SKM-1 treated with dmso at 0.1 percent for 144 hours (cell line): ENCODE data around the gene GPR137C.
"Not testable (repeated sequence)": the region's sequence is repeated elsewhere in the genome, so short reads cannot be mapped to it uniquely, and the experiment has no call there.

Experiments
- DNase-seq: peaks from one replicate; lab custom pipeline; 2025; ENCODE audit not compliant: unreplicated experiment; lab: John Stamatoyannopoulos, UW

Gene GPR137C

GRCh38 chr14:52558688-52559087 is 6.1 kb downstream of the GPR137C start:
- no peak for DNase-seq

- DNase-seq = no peak
Measured at GRCh38 chr14:52563120-52563519, 10.5 kb downstream of the GPR137C start.

- DNase-seq = not testable (repeated sequence)
Measured at GRCh38 chr14:52568454-52568853, 15.8 kb downstream of the GPR137C start.

GRCh38 chr14:52575858-52576257 is 23.2 kb downstream of the GPR137C start:
- no peak for DNase-seq

GRCh38 chr14:52583544-52583943 is 30.9 kb downstream of the GPR137C start:
- no peak for DNase-seq

- DNase-seq = no peak
Measured at GRCh38 chr14:52589646-52590045, 37.0 kb downstream of the GPR137C start.

GRCh38 chr14:52590318-52590717 is 37.7 kb downstream of the GPR137C start:
- DNase-seq = no peak

- DNase-seq = no peak
Measured at GRCh38 chr14:52596320-52596719, 43.7 kb downstream of the GPR137C start.

- DNase-seq = no peak
Measured at GRCh38 chr14:52596861-52597260, 44.2 kb downstream of the GPR137C start.

GRCh38 chr14:52598568-52598967 is 45.9 kb downstream of the GPR137C start:
- DNase-seq = no peak

GRCh38 chr14:52599974-52600373 is 47.3 kb downstream of the GPR137C start:
- no peak for DNase-seq

- DNase-seq = no peak
Measured at GRCh38 chr14:52602131-52602530, 49.5 kb downstream of the GPR137C start.

- no peak for DNase-seq
Measured at GRCh38 chr14:52607061-52607460, 54.4 kb downstream of the GPR137C start.

- DNase-seq = no peak
Measured at GRCh38 chr14:52609445-52610044, 56.9 kb downstream of the GPR137C start.

- no peak for DNase-seq
Measured at GRCh38 chr14:52610187-52610586, 57.6 kb downstream of the GPR137C start.

- DNase-seq = no peak
Measured at GRCh38 chr14:52618602-52619001, 66.0 kb downstream of the GPR137C start.

- DNase-seq = no peak
Measured at GRCh38 chr14:52619687-52620086, 67.1 kb downstream of the GPR137C start.

- no peak for DNase-seq
Measured at GRCh38 chr14:52640137-52640536, 87.5 kb downstream of the GPR137C start.

GRCh38 chr14:52641745-52642144 is 89.1 kb downstream of the GPR137C start:
- DNase-seq = no peak

- DNase-seq = no peak
Measured at GRCh38 chr14:52649511-52649910, 96.9 kb downstream of the GPR137C start.

GRCh38 chr14:52650774-52651173 is 98.1 kb downstream of the GPR137C start:
- no peak for DNase-seq

- DNase-seq = no peak
Measured at GRCh38 chr14:52656905-52657304, 104.3 kb downstream of the GPR137C start.

- DNase-seq = no peak
Measured at GRCh38 chr14:52660325-52660724, 107.7 kb downstream of the GPR137C start.
